SKM-1 treated with dmso at 0.1 percent for 144 hours (cell line): ENCODE results near the gene USHBP1.
A peak's percentile ranks its signal among the peaks of the same experiment; 100 is the strongest.

Source experiments
- DNase-seq: peaks from one replicate; lab custom pipeline; 2025; ENCODE audit not compliant: unreplicated experiment; lab: John Stamatoyannopoulos, UW

USHBP1 gene

GRCh38 chr19:17264641-17264979 lies at the start of gene USHBP1:
Gene USHBP1 (minus strand): TSS chr19:17264745. CDS start chr19:17264299, 446 bp downstream.
- DNase-seq: no peak

GRCh38 chr19:17314007-17314593 lies 49.6 kb upstream of the USHBP1 start:
- DNase-seq: no peak

GRCh38 chr19:17312189-17313113 lies 47.9 kb upstream of the USHBP1 start:
- no peak for DNase-seq

GRCh38 chr19:17311455-17312188 lies 47.1 kb upstream of the USHBP1 start:
- DNase-seq: no peak

GRCh38 chr19:17309965-17310461 lies 45.5 kb upstream of the USHBP1 start:
- no peak for DNase-seq

GRCh38 chr19:17309198-17309964 lies 44.8 kb upstream of the USHBP1 start, which contains the start of gene DDA1:
Gene DDA1 (plus strand): TSS chr19:17309563. CDS start chr19:17309655, 92 bp downstream.
- peak; percentile 100 for DNase-seq

GRCh38 chr19:17307876-17308377 lies 43.4 kb upstream of the USHBP1 start:
- DNase-seq: no peak

- no peak for DNase-seq
Measured at GRCh38 chr19:17306285-17306714, 41.8 kb upstream of the USHBP1 start.

GRCh38 chr19:17305517-17306284 lies 41.2 kb upstream of the USHBP1 start, which contains the start of gene MRPL34:
Gene MRPL34 (plus strand): TSS chr19:17305872. CDS start chr19:17305893, 21 bp downstream.
- DNase-seq: peak; percentile 99

GRCh38 chr19:17305216-17305516 lies 40.6 kb upstream of the USHBP1 start:
- DNase-seq: no peak

GRCh38 chr19:17304386-17305215 lies 40.1 kb upstream of the USHBP1 start:
- no peak for DNase-seq

- DNase-seq: no peak
Measured at GRCh38 chr19:17303940-17304267, 39.4 kb upstream of the USHBP1 start.

GRCh38 chr19:17303167-17303939 lies 38.8 kb upstream of the USHBP1 start, which contains the start of gene ABHD8:
Gene ABHD8 (minus strand): TSS chr19:17303425. CDS start chr19:17301616, 1,809 bp downstream.
- peak; percentile 95 for DNase-seq

GRCh38 chr19:17302391-17303166 lies 38.0 kb upstream of the USHBP1 start:
- DNase-seq: peak; percentile 53

- DNase-seq: no peak
Measured at GRCh38 chr19:17300992-17301619, 36.6 kb upstream of the USHBP1 start.

- no peak for DNase-seq
Measured at GRCh38 chr19:17296976-17297375, 32.4 kb upstream of the USHBP1 start.

- no peak for DNase-seq
Measured at GRCh38 chr19:17296273-17296672, 31.7 kb upstream of the USHBP1 start.
